ENCODE results near the gene PHC1. TPM values are rescaled to one million over a fixed set of nuclear protein-coding genes. Genes with fewer than 3 reads are reported as not detected.
A peak's percentile ranks its signal among the peaks of the same experiment; 100 is the strongest.

PHC1 gene
- polyA plus RNA-seq, 1 donor (not counting 4 experiments of a cell fraction or from before 2014, with no cell fraction given): 11.0 TPM

DNA sequence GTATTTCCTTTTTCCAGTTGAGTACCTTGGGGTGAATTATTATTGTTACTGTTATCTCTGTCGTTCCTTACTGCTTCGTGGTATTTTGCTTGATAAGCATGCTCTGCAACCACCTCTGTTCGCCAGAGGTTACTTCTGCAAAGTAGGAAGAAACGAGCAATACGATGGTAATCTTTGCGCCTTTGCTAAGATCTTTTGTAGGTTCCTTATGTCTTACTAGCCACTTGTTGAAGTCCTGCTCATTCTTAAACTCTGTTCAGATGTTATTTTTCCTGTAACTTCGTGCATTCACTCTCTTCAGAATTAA lies 35.9 kb downstream of the PHC1 start:
- Histone ChIP-seq H3K4me3 (ENCODE audit: control insufficient read depth in 2 of 3, extremely low read depth in 1 of 3, insufficient read depth in 2 of 3, low read depth in 1 of 3, low read length in 3 of 3) (peak overlapping the region; percentile 77 to 99 (median 98)), H3K4me1 (ENCODE audit: control insufficient read depth, extremely low read depth, insufficient read depth, low read length) (peaks cover 13% of the 10 kb centered on the region), H4K20me1 (ENCODE audit: control insufficient read depth, extremely low read depth, insufficient read depth, low read length) (no peaks in the 10 kb centered on the region), H3K9me1 (ENCODE audit: control insufficient read depth, extremely low read depth, insufficient read depth, low read length) (no peaks in the 10 kb centered on the region), H3K4me2 (ENCODE audit: control insufficient read depth, extremely low read depth, insufficient read depth, low read depth, low read length) (peak overlapping the region; percentile 94), H3K27ac (ENCODE audit: control insufficient read depth, insufficient read depth, low read length) (peak overlapping the region; percentile 97), H3K27me3 (ENCODE audit: control insufficient read depth, extremely low read depth, insufficient read depth, low read length) (no peaks in the 10 kb centered on the region), H3K79me2 (ENCODE audit: control insufficient read depth, insufficient read depth, low read length) (peaks cover 38% of the 10 kb centered on the region), H3K9ac (ENCODE audit: control insufficient read depth, extremely low read depth, insufficient read depth, low read length) (peak overlapping the region; percentile 91), H2AFZ (ENCODE audit: control insufficient read depth, low read length) (peak overlapping the region; percentile 100), H3K36me3 (ENCODE audit: control insufficient read depth in 2 of 2, extremely low read depth in 1 of 2, insufficient read depth in 2 of 2, low read length in 2 of 2) (peaks cover 7 to 8% of the 10 kb centered on the region in 2 experiments), H3K9me3 (ENCODE audit: control insufficient read depth, low read depth, low read length) (no peaks in the 10 kb centered on the region)
- dilution Hi-C loops (cut with MboI; ENCODE audit: extremely low pct_ligation_motif_present, low sequenced_read_pairs): no loop called here
- TF ChIP-seq EZH2 (IDR thresholded peaks at IDR 0.05; ENCODE audit: low read length): no peak
- TF ChIP-seq, protein P1, sequence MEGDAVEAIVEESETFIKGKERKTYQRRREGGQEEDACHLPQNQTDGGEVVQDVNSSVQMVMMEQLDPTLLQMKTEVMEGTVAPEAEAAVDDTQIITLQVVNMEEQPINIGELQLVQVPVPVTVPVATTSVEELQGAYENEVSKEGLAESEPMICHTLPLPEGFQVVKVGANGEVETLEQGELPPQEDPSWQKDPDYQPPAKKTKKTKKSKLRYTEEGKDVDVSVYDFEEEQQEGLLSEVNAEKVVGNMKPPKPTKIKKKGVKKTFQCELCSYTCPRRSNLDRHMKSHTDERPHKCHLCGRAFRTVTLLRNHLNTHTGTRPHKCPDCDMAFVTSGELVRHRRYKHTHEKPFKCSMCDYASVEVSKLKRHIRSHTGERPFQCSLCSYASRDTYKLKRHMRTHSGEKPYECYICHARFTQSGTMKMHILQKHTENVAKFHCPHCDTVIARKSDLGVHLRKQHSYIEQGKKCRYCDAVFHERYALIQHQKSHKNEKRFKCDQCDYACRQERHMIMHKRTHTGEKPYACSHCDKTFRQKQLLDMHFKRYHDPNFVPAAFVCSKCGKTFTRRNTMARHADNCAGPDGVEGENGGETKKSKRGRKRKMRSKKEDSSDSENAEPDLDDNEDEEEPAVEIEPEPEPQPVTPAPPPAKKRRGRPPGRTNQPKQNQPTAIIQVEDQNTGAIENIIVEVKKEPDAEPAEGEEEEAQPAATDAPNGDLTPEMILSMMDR (optimal IDR thresholded peaks at IDR 0.05 in 1 of 3, IDR thresholded peaks at IDR 0.05 in 1 of 3, conservative IDR thresholded peaks at IDR 0.05 in 1 of 3; ENCODE audit: extremely low read depth in 1 of 3, insufficient read depth in 2 of 3, low read length in 3 of 3): no peak
- DNase-seq (ENCODE audit: low read depth, low spot score) (no peak), FAIRE-seq (no peak)

DNA sequence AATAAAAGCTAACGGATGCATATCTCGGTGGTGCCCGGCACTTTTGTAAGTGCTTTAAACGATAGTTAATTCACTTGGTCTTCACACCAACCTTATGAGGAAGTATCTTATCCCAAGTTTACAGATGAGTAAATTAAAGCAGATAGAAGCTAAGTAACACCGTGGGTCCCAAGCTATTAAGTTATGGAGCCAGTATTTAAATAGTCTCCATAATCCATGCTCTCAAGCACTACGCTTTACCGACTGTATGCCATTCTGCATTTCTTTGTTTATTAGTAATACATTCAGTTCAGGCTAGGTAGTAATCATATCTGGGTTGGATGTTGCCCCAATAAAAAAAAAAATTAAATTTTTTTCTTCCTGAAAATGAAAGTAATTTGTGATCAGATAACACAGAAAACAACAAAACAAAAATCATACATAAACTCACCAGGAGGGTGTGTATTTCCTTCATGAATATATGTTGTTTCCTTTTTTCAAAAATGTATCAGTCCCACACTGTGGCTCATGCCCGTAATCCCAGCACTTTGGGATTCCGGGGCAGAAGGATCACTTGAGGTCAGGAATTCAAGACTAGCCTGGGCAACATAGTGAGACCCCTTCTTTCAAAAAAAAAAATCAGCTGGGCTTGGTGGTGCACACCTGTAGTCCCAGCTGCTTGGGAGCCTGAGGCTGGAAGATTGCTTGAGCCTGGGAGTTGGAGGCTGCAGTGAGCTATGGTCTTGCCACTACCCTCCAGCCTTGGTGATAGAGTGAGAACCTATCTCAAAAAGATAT lies 36.6 kb downstream of the PHC1 start:
- H3K36me3 ChIP-seq (ENCODE audit: control insufficient read depth in 2 of 2, extremely low read depth in 1 of 2, insufficient read depth in 2 of 2, low read length in 2 of 2): peaks cover 4 to 5% of the 10 kb centered on the region in 2 experiments
- no peak for DNase-seq (ENCODE audit: low read depth, low spot score)
- H3K9me1 ChIP-seq (ENCODE audit: control insufficient read depth, extremely low read depth, insufficient read depth, low read length): no peaks in the 10 kb centered on the region
- H3K79me2 ChIP-seq (ENCODE audit: control insufficient read depth, insufficient read depth, low read length): peaks cover 35% of the 10 kb centered on the region
- H2AFZ ChIP-seq (ENCODE audit: control insufficient read depth, low read length): peak overlapping the region; percentile 100
- H4K20me1 ChIP-seq (ENCODE audit: control insufficient read depth, extremely low read depth, insufficient read depth, low read length): no peaks in the 10 kb centered on the region
- H3K27ac ChIP-seq (ENCODE audit: control insufficient read depth, insufficient read depth, low read length): no peak overlapping the region
- H3K27me3 ChIP-seq (ENCODE audit: control insufficient read depth, extremely low read depth, insufficient read depth, low read length): no peaks in the 10 kb centered on the region
- dilution Hi-C loops (cut with MboI; ENCODE audit: extremely low pct_ligation_motif_present, low sequenced_read_pairs): no loop called here
- FAIRE-seq: no peak
- TF ChIP-seq, protein P1 (optimal IDR thresholded peaks at IDR 0.05 in 1 of 3, IDR thresholded peaks at IDR 0.05 in 1 of 3, conservative IDR thresholded peaks at IDR 0.05 in 1 of 3; ENCODE audit: extremely low read depth in 1 of 3, insufficient read depth in 2 of 3, low read length in 3 of 3): peak in 1 of 3 experiments; percentile 8
- TF ChIP-seq EZH2 (IDR thresholded peaks at IDR 0.05; ENCODE audit: low read length): no peak
- peaks cover 13% of the 10 kb centered on the region for H3K4me1 ChIP-seq (ENCODE audit: control insufficient read depth, extremely low read depth, insufficient read depth, low read length)
- H3K4me2 ChIP-seq (ENCODE audit: control insufficient read depth, extremely low read depth, insufficient read depth, low read depth, low read length): peak overlapping the region; percentile 94
- peak overlapping the region; percentile 77 to 99 (median 98) for H3K4me3 ChIP-seq (ENCODE audit: control insufficient read depth in 2 of 3, extremely low read depth in 1 of 3, insufficient read depth in 2 of 3, low read depth in 1 of 3, low read length in 3 of 3)
- no peaks in the 10 kb centered on the region for H3K9me3 ChIP-seq (ENCODE audit: control insufficient read depth, low read depth, low read length)
- H3K9ac ChIP-seq (ENCODE audit: control insufficient read depth, extremely low read depth, insufficient read depth, low read length): peak overlapping the region; percentile 91

Measured in keratinocyte (primary cell).